K562 (cell line): ENCODE data around the gene LRRC8A. TPM values are rescaled to one million over a fixed set of nuclear protein-coding genes. Genes with fewer than 3 reads are reported as not detected.
A peak's percentile ranks its signal among the peaks of the same experiment; 100 is the strongest.
"Not testable (repeated sequence)": the region's sequence is repeated elsewhere in the genome, so short reads cannot be mapped to it uniquely, and the experiment has no call there.

Source experiments
- ATAC-seq: fragments of 200-7000 bp; cut with Tn5 transposase; 3 replicates; pipeline ENCODE4 v1.9.1; 2020; ENCODE audit warnings: moderate library complexity
- BruUV-seq: library from RNA; stranded (reverse); fragments of 400-500 nt; replicated peaks from 2 replicates; lab custom pipeline; 2021; lab: Mats Ljungman, UMichigan
- CTCF ChIA-PET: fragments of 300-600 bp; formaldehyde crosslinking; extraction: SDS; loops from one replicate; lab custom pipeline; 2021; ENCODE audit warnings: low intra/inter-chr PET ratio; lab: Yijun Ruan, JAX
- POLR2A ChIA-PET: fragments of 300-600, 350-650 bp; sonication (Branson Sonifier 250); formaldehyde crosslinking; extraction: SDS; loops from one replicate; lab custom pipeline; 2021; ENCODE audit warnings: antibody characterized with exemption, inconsistent platforms; lab: Yijun Ruan, JAX
- DNase-seq, 4 experiments: peaks; one replicate each; pipeline versions ENCODE4 v3.0.0 to v3.0.0-alpha.2; 2011 to 2018; ENCODE audit warnings: low spot score in 3 of 4, mixed read lengths in 3 of 4; ENCODE audit errors: extremely low read depth in 1 of 4
- FAIRE-seq: peaks from 2 replicates; lab custom pipeline; 2011; peaks lifted over from hg19 to GRCh38; lab: Jason Lieb, UNC
- H2AFZ ChIP-seq: 2 replicates; pipeline ENCODE4 v1.6.0; 2011; ENCODE audit warnings: low read depth, low read length, control low read depth, inconsistent platforms
- H3K27ac ChIP-seq: fragments of 200-600 bp; 3 replicates; pipeline ENCODE4 v1.8.0; 2011; ENCODE audit warnings: low read depth, mild to moderate bottlenecking, control low read depth, inconsistent platforms, low read length, moderate library complexity, mixed read lengths; ENCODE audit errors: extremely low read depth
- H3K27me3 ChIP-seq, 2 experiments: fragments of 300-600 bp in 1 of 2; 2 replicates in 1 of 2; 3 replicates in 1 of 2; pipeline versions ENCODE4 v1.6.0 to v1.8.0; 2011; ENCODE audit warnings: inconsistent platforms in 2 of 2, low read length in 2 of 2, mild to moderate bottlenecking in 1 of 2, mixed read lengths in 1 of 2, moderate library complexity in 1 of 2; ENCODE audit not compliant: control insufficient read depth in 2 of 2, insufficient read depth in 2 of 2
- H3K36me3 ChIP-seq: fragments of 300-600 bp; 3 replicates; pipeline ENCODE4 v1.8.0; 2011; ENCODE audit warnings: mild to moderate bottlenecking, low read length, inconsistent platforms; ENCODE audit not compliant: control insufficient read depth, insufficient read depth
- H3K4me1 ChIP-seq, 2 experiments: fragments of 200-600 bp in 1 of 2; replicated peaks in 1 of 2; 2 replicates in 1 of 2; 3 replicates in 1 of 2; pipeline versions ENCODE4 v1.5.1 to v1.8.0; 2011; ENCODE audit warnings: inconsistent platforms in 2 of 2, low read length in 2 of 2, mild to moderate bottlenecking in 1 of 2, mixed read lengths in 1 of 2, moderate library complexity in 1 of 2; ENCODE audit not compliant: control insufficient read depth in 2 of 2, insufficient read depth in 2 of 2
- H3K4me2 ChIP-seq: 2 replicates; pipeline ENCODE4 v1.6.1; 2011; ENCODE audit warnings: low read length, control low read depth, inconsistent platforms, mixed read lengths; ENCODE audit not compliant: insufficient read depth
- H3K4me3 ChIP-seq: fragments of 200-600 bp; sonication (generic), shearing (Covaris generic); 2 replicates; pipeline ENCODE4 v1.5.1; 2016; ENCODE audit warnings: control low read depth, inconsistent platforms
- H3K79me2 ChIP-seq: fragments of 200-600 bp; 3 replicates; pipeline ENCODE4 v1.8.0; 2011; ENCODE audit warnings: low read length, inconsistent platforms; ENCODE audit not compliant: control insufficient read depth, insufficient read depth
- H3K9ac ChIP-seq, 2 experiments: 2 replicates each; pipeline versions ENCODE4 v1.6.0 to v1.6.1; 2011; ENCODE audit warnings: low read depth in 2 of 2, low read length in 2 of 2, control low read depth in 1 of 2, inconsistent platforms in 1 of 2, mild to moderate bottlenecking in 1 of 2, mixed read lengths in 1 of 2; ENCODE audit not compliant: insufficient read depth in 1 of 2
- H3K9me1 ChIP-seq: one replicate; pipeline ENCODE4 v1.6.0; 2011; ENCODE audit warnings: inconsistent platforms, mild to moderate bottlenecking, low read length, moderate library complexity; ENCODE audit not compliant: control insufficient read depth, insufficient read depth
- H3K9me3 ChIP-seq: replicated peaks from 2 replicates; pipeline ENCODE4 v1.5.1; 2011; ENCODE audit warnings: low read depth, low read length, inconsistent platforms; ENCODE audit not compliant: control insufficient read depth, insufficient read depth
- H4K20me1 ChIP-seq: replicated peaks from 2 replicates; pipeline ENCODE4 v1.6.1; 2011; ENCODE audit warnings: low read length, inconsistent platforms, mixed read lengths; ENCODE audit not compliant: control insufficient read depth, insufficient read depth
- RAD21 ChIP-seq, 2 experiments: fragments of 250-450 bp in 1 of 2; fragments of 450-650 bp in 1 of 2; sonication (Bioruptor Pico) in 1 of 2; formaldehyde crosslinking in 1 of 2; IDR thresholded peaks in 1 of 2; conservative IDR thresholded peaks in 1 of 2; 2 replicates each; pipeline versions ENCODE4 v1.4.0 to v1.8.0; 2020 to 2022; ENCODE audit warnings: mild to moderate bottlenecking in 2 of 2, moderate library complexity in 1 of 2
- WGBS: fragments of 100-300 bp; shearing (Covaris generic); methylation state at CpG from one replicate; pipeline ENCODE4 v1.1.6; 2016; ENCODE audit warnings: low coverage, mixed read lengths; ENCODE audit not compliant: insufficient coverage; ENCODE audit errors: missing lambda C conversion rate; 5-methylcytosine and 5-hydroxymethylcytosine counted together
- in situ Hi-C: fragments of 300-500 bp; cut with MboI; formaldehyde crosslinking; loops from 4 replicates; pipeline ENCODE4 v1.15.0; 2018; ENCODE audit warnings: inconsistent platforms, mixed read lengths
- intact Hi-C: fragments of 100-400 bp; cut with micrococcal nuclease; formaldehyde crosslinking; loops from 2 replicates; pipeline ENCODE4 v1.14.2; 2022
- polyA plus RNA-seq, 8 experiments: library from polyadenylated mRNA; depleted of rRNA in 4 of 8; stranded (reverse) in 5 of 8; unstranded in 3 of 8; fragments of >200 nt; fragmentation: Nextera tagmentation in 2 of 8; fragmentation: Illumina TruSeq in 1 of 8; extraction: Ambion mirVana in 2 of 8; extraction: Trizol in 1 of 8; gene quantifications; 2 replicates each; pipeline versions ENCODE4 v1.2.1 to v1.2.3, GENCODE V29; 2011 to 2014; ENCODE audit warnings: inconsistent platforms in 1 of 8, missing spikeins in 1 of 8
- total RNA-seq, 7 experiments: library from RNA; depleted of rRNA in 6 of 7; stranded (reverse); fragments of >200 nt in 6 of 7; fragmentation: Illumina TruSeq in 2 of 7; extraction: Trizol in 2 of 7; gene quantifications; 2 replicates each; pipeline versions ENCODE4 v1.2.1 to v1.2.3, GENCODE V29; 2011 to 2021; ENCODE audit warnings: low replicate concordance in 1 of 7
- TF ChIP-seq, protein P1 (sequence below), 3 experiments: IDR thresholded peaks in 2 of 3; conservative IDR thresholded peaks in 1 of 3; 2 replicates each; pipeline ENCODE4 v1.5.1; 2011 to 2012; ENCODE audit warnings: low read length in 3 of 3, mild to moderate bottlenecking in 3 of 3, control low read depth in 2 of 3, improper control_type of control experiment in 1 of 3, inconsistent platforms in 1 of 3, low read depth in 1 of 3, mixed read lengths in 1 of 3, moderate library complexity in 1 of 3; ENCODE audit not compliant: insufficient read depth in 2 of 3

Gene LRRC8A
- total and polyA plus RNA-seq, 9 of the 15 experiments (the other 6 are each of a cell fraction or from before 2014, with no cell fraction given): 2.9 to 24.7 (median 8.9) TPM

GRCh38 chr9:128851779-128852600, 29.9 kb upstream of the LRRC8A start:
- ChIA-PET CTCF (interaction anchor here (1.0 to 1.2 kb wide), 2 partner anchors 76 to 78 kb away, joined by 3 to 4 read pairs; no protein-coding TSS in a partner anchor), POLR2A (interaction anchor here (0.7 to 0.9 kb wide), 2 partner anchors 110 to 128 kb away, joined by 3 read pairs; partner anchors contain the start of gene ZDHHC12)
- H4K20me1 ChIP-seq, H3K27ac ChIP-seq, H3K27me3 ChIP-seq, H3K79me2 ChIP-seq, FAIRE-seq, H3K4me3 ChIP-seq, H3K9ac ChIP-seq, H3K4me1 ChIP-seq, H3K4me2 ChIP-seq, BruUV-seq, intact Hi-C loops, H2AFZ ChIP-seq, H3K9me1 ChIP-seq, ATAC-seq, H3K36me3 ChIP-seq, in situ Hi-C loops: not testable (repeated sequence)
- DNase-seq: peak in 1 of 4 experiments; percentile 37
- TF ChIP-seq, protein P1, sequence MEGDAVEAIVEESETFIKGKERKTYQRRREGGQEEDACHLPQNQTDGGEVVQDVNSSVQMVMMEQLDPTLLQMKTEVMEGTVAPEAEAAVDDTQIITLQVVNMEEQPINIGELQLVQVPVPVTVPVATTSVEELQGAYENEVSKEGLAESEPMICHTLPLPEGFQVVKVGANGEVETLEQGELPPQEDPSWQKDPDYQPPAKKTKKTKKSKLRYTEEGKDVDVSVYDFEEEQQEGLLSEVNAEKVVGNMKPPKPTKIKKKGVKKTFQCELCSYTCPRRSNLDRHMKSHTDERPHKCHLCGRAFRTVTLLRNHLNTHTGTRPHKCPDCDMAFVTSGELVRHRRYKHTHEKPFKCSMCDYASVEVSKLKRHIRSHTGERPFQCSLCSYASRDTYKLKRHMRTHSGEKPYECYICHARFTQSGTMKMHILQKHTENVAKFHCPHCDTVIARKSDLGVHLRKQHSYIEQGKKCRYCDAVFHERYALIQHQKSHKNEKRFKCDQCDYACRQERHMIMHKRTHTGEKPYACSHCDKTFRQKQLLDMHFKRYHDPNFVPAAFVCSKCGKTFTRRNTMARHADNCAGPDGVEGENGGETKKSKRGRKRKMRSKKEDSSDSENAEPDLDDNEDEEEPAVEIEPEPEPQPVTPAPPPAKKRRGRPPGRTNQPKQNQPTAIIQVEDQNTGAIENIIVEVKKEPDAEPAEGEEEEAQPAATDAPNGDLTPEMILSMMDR (IDR thresholded peaks at IDR 0.05 in 2 of 3, conservative IDR thresholded peaks at IDR 0.05 in 1 of 3; ENCODE audit: insufficient read depth in 2 of 3, low read depth in 1 of 3, low read length in 3 of 3): peak; percentile 25 to 53 (median 40); a peak in 3 of 6 replicates
- TF ChIP-seq RAD21 (CRISPR knock-in tag; conservative IDR thresholded peaks at IDR 0.05 in 1 of 2, IDR thresholded peaks at IDR 0.05 in 1 of 2): peak in 1 of 2 experiments; percentile 55; a peak in 3 of 4 replicates
- H3K9me3 ChIP-seq: peaks cover 12% of the 10 kb centered on the region
- 66% methylated on average over 10 of the region's 10 CpGs for WGBS

GRCh38 chr9:128852646-128853045, 29.3 kb upstream of the LRRC8A start:
- H3K4me2 ChIP-seq, H4K20me1 ChIP-seq, H3K27ac ChIP-seq, DNase-seq, in situ Hi-C loops, ATAC-seq, FAIRE-seq, intact Hi-C loops, H3K9ac ChIP-seq, H3K27me3 ChIP-seq, H3K4me3 ChIP-seq, H2AFZ ChIP-seq, BruUV-seq, H3K36me3 ChIP-seq, H3K4me1 ChIP-seq, H3K79me2 ChIP-seq, H3K9me1 ChIP-seq: not testable (repeated sequence)
- POLR2A ChIA-PET: interaction anchor here (0.9 kb wide), 1 partner anchor 129 kb away, joined by 3 read pairs; the partner anchor contains the start of gene ZDHHC12
- WGBS: 49% methylated on average over 2 of the region's 2 CpGs
- CTCF ChIA-PET: interaction anchor here (1.2 kb wide), 1 partner anchor 75 kb away, joined by 4 read pairs; no protein-coding TSS in a partner anchor
- peaks cover 11% of the 10 kb centered on the region for H3K9me3 ChIP-seq

GRCh38 chr9:128854454-128854853, 27.5 kb upstream of the LRRC8A start:
- H3K27ac ChIP-seq, H3K27me3 ChIP-seq, DNase-seq, FAIRE-seq, H3K9ac ChIP-seq, H3K4me3 ChIP-seq, in situ Hi-C loops, intact Hi-C loops, CTCF ChIA-PET, H3K79me2 ChIP-seq, H3K4me1 ChIP-seq, H4K20me1 ChIP-seq, H3K36me3 ChIP-seq, H3K4me2 ChIP-seq, H3K9me1 ChIP-seq, BruUV-seq, H3K9me3 ChIP-seq, ATAC-seq, H2AFZ ChIP-seq: not testable (repeated sequence)
- WGBS: 77% methylated on average over 6 of the region's 6 CpGs
- POLR2A ChIA-PET: interaction anchor here (1.2 kb wide), 1 partner anchor 9 kb away, joined by 3 read pairs; no protein-coding TSS in a partner anchor
